GM12874 (cell line): ENCODE data around the gene ST3GAL4.

ENCODE experiments used
- CTCF ChIP-seq: IDR thresholded peaks from 2 replicates; pipeline ENCODE4 v1.5.1; 2011; ENCODE audit warnings: low read depth, mild to moderate bottlenecking, control low read depth, low read length, moderate library complexity; ENCODE audit not compliant: insufficient read depth

Gene ST3GAL4

GRCh38 chr11:126311401-126312291 lies 43.8 kb upstream of the ST3GAL4 start:
- TF ChIP-seq CTCF: no peak

- no peak for TF ChIP-seq CTCF
Measured at GRCh38 chr11:126312961-126313360, 42.5 kb upstream of the ST3GAL4 start.

- TF ChIP-seq CTCF: no peak
Measured at GRCh38 chr11:126313826-126314225, 41.7 kb upstream of the ST3GAL4 start.

- TF ChIP-seq CTCF: no peak
Measured at GRCh38 chr11:126317432-126317755, 38.1 kb upstream of the ST3GAL4 start.

- no peak for TF ChIP-seq CTCF
Measured at GRCh38 chr11:126317756-126318573, 37.5 kb upstream of the ST3GAL4 start.

- TF ChIP-seq CTCF: no peak
Measured at GRCh38 chr11:126318574-126319373, 36.7 kb upstream of the ST3GAL4 start.

- TF ChIP-seq CTCF: no peak
Measured at GRCh38 chr11:126319374-126319740, 36.1 kb upstream of the ST3GAL4 start.
